GM12892 (cell line): ENCODE measurements around the gene LPIN1.

Experiments used
- POLR2A ChIP-seq: IDR thresholded peaks from 2 replicates; pipeline ENCODE4 v1.6.1; 2011; ENCODE audit warnings: low read depth, low read length, control low read depth
- POLR2AphosphoS5 ChIP-seq: IDR thresholded peaks from 2 replicates; pipeline ENCODE4 v1.6.1; 2011; ENCODE audit warnings: low read depth, low read length, control low read depth
- TAF1 ChIP-seq: IDR thresholded peaks from 2 replicates; pipeline ENCODE4 v1.6.1; 2011; ENCODE audit warnings: low read depth, mild to moderate bottlenecking, control low read depth, low read length, borderline replicate concordance

GRCh38 chr2:11874861-11875260 is 128.4 kb downstream of the LPIN1 start:
- TF ChIP-seq POLR2A (no peak), POLR2AphosphoS5 (no peak), TAF1 (no peak)
